ENCODE data around the gene GDF15. TPM values are rescaled to one million over a fixed set of nuclear protein-coding genes. Genes with fewer than 3 reads are reported as not detected.

The GDF15 gene
- polyA plus RNA-seq, 1 donor (not counting 4 experiments of a cell fraction or from before 2014, with no cell fraction given): 0.31 TPM

DNA sequence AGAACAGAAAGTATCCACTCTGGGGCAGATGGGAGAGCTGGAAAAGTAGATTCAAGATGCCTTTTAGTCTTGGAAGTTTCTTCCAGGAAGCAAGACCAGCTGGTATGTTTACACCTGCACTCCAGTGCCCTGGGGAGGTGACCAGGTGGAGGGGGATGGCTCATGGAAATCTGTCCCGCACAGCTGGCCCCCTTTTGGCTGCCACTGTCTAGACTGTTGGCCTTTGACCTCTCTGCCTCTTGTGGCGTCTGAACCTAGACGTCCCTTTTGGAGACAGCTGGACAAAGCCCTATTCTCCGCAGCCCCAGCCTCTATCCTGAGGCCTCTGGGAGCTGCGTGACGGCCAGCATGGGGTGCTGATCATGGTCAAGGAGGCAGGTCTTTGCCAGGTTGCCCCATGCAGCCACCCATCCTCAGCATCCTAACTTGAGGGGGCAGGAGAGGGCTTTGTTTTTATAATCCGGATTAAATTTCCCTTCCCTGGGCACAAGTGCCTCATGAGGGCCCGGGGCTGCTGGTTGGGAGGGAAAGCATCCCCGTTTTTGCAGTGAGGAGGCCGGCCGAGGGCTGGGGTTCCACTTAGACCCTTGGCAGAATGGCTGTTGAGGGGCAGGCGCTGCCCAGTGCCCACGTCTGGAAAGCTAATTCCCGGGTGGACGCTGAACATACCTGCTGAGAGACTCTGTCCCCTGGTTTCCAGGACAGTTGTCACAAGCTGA, 17.3 kb upstream of the GDF15 start:
- H3K4me1 ChIP-seq (ENCODE audit: control insufficient read depth, extremely low read depth, insufficient read depth, low read length): peaks cover 22% of the 10 kb centered on the region

DNA sequence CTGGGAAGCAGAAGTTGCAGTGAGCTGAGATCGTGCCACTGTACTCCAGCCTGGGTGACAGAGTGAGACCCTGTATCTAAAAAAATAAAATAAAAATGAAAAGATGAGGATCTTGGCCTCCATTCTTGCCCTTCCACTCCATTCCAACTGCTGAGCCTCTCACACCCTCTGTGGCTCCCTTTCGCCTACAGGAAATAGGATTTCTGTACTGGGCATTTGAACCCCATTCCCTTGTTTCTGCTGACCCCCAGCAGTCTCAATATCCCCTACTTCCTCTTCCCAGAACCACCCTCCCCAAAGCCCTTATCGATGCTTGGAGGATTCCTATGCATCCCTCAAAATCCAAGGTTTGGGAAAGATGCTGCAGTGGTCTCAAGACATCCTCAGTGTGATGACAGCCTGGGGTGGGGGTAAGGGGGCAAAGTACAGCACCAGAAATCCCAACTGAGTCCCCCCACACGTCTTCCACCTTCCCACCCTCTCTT, 12.5 kb upstream of the GDF15 start:
- peaks cover 15% of the 10 kb centered on the region for H3K4me1 ChIP-seq (ENCODE audit: control insufficient read depth, extremely low read depth, insufficient read depth, low read length)
- TF ChIP-seq EZH2 (IDR thresholded peaks at IDR 0.05; ENCODE audit: low read length): no peak
- TF ChIP-seq, protein P1, sequence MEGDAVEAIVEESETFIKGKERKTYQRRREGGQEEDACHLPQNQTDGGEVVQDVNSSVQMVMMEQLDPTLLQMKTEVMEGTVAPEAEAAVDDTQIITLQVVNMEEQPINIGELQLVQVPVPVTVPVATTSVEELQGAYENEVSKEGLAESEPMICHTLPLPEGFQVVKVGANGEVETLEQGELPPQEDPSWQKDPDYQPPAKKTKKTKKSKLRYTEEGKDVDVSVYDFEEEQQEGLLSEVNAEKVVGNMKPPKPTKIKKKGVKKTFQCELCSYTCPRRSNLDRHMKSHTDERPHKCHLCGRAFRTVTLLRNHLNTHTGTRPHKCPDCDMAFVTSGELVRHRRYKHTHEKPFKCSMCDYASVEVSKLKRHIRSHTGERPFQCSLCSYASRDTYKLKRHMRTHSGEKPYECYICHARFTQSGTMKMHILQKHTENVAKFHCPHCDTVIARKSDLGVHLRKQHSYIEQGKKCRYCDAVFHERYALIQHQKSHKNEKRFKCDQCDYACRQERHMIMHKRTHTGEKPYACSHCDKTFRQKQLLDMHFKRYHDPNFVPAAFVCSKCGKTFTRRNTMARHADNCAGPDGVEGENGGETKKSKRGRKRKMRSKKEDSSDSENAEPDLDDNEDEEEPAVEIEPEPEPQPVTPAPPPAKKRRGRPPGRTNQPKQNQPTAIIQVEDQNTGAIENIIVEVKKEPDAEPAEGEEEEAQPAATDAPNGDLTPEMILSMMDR (optimal IDR thresholded peaks at IDR 0.05 in 1 of 3, IDR thresholded peaks at IDR 0.05 in 1 of 3, conservative IDR thresholded peaks at IDR 0.05 in 1 of 3; ENCODE audit: extremely low read depth in 1 of 3, insufficient read depth in 2 of 3, low read length in 3 of 3): no peak

More for the DNA sequence above, 17.3 kb upstream of the GDF15 start:
- H3K27ac ChIP-seq (ENCODE audit: control insufficient read depth, insufficient read depth, low read length): no peak overlapping the region
- H3K4me2 ChIP-seq (ENCODE audit: control insufficient read depth, extremely low read depth, insufficient read depth, low read depth, low read length): no peak overlapping the region
- DNase-seq (ENCODE audit: low read depth, low spot score) (no peak), FAIRE-seq (no peak)
- TF ChIP-seq, protein P1 (optimal IDR thresholded peaks at IDR 0.05 in 1 of 3, IDR thresholded peaks at IDR 0.05 in 1 of 3, conservative IDR thresholded peaks at IDR 0.05 in 1 of 3; ENCODE audit: extremely low read depth in 1 of 3, insufficient read depth in 2 of 3, low read length in 3 of 3): no peak
- TF ChIP-seq EZH2 (IDR thresholded peaks at IDR 0.05; ENCODE audit: low read length): no peak
- H3K9ac ChIP-seq (ENCODE audit: control insufficient read depth, extremely low read depth, insufficient read depth, low read length): no peak overlapping the region
- H2AFZ ChIP-seq (ENCODE audit: control insufficient read depth, low read length): no peak overlapping the region
- H3K79me2 ChIP-seq (ENCODE audit: control insufficient read depth, insufficient read depth, low read length): no peaks in the 10 kb centered on the region
- no peaks in the 10 kb centered on the region for H4K20me1 ChIP-seq (ENCODE audit: control insufficient read depth, extremely low read depth, insufficient read depth, low read length)
- no peaks in the 10 kb centered on the region for H3K27me3 ChIP-seq (ENCODE audit: control insufficient read depth, extremely low read depth, insufficient read depth, low read length)
- no peaks in the 10 kb centered on the region for H3K9me1 ChIP-seq (ENCODE audit: control insufficient read depth, extremely low read depth, insufficient read depth, low read length)
- no peaks in the 10 kb centered on the region for H3K36me3 ChIP-seq (ENCODE audit: control insufficient read depth in 2 of 2, extremely low read depth in 1 of 2, insufficient read depth in 2 of 2, low read length in 2 of 2)
- no peaks in the 10 kb centered on the region for H3K9me3 ChIP-seq (ENCODE audit: control insufficient read depth, low read depth, low read length)
- H3K4me3 ChIP-seq (ENCODE audit: control insufficient read depth in 2 of 3, extremely low read depth in 1 of 3, insufficient read depth in 2 of 3, low read depth in 1 of 3, low read length in 3 of 3): no peak overlapping the region
- dilution Hi-C loops (cut with MboI; ENCODE audit: extremely low pct_ligation_motif_present, low sequenced_read_pairs): no loop called here

More for the DNA sequence above, 12.5 kb upstream of the GDF15 start:
- peak overlapping the region; percentile 63 for H3K9ac ChIP-seq (ENCODE audit: control insufficient read depth, extremely low read depth, insufficient read depth, low read length)
- H3K4me2 ChIP-seq (ENCODE audit: control insufficient read depth, extremely low read depth, insufficient read depth, low read depth, low read length): peak overlapping the region; percentile 61
- H2AFZ ChIP-seq (ENCODE audit: control insufficient read depth, low read length): no peak overlapping the region
- H3K9me1 ChIP-seq (ENCODE audit: control insufficient read depth, extremely low read depth, insufficient read depth, low read length): no peaks in the 10 kb centered on the region
- no peak for DNase-seq (ENCODE audit: low read depth, low spot score)
- H3K27ac ChIP-seq (ENCODE audit: control insufficient read depth, insufficient read depth, low read length): peak overlapping the region; percentile 71
- FAIRE-seq: no peak
- no peaks in the 10 kb centered on the region for H3K36me3 ChIP-seq (ENCODE audit: control insufficient read depth in 2 of 2, extremely low read depth in 1 of 2, insufficient read depth in 2 of 2, low read length in 2 of 2)
- H3K9me3 ChIP-seq (ENCODE audit: control insufficient read depth, low read depth, low read length): no peaks in the 10 kb centered on the region
- no peaks in the 10 kb centered on the region for H3K27me3 ChIP-seq (ENCODE audit: control insufficient read depth, extremely low read depth, insufficient read depth, low read length)
- dilution Hi-C loops (cut with MboI; ENCODE audit: extremely low pct_ligation_motif_present, low sequenced_read_pairs): no loop called here
- no peaks in the 10 kb centered on the region for H4K20me1 ChIP-seq (ENCODE audit: control insufficient read depth, extremely low read depth, insufficient read depth, low read length)
- H3K79me2 ChIP-seq (ENCODE audit: control insufficient read depth, insufficient read depth, low read length): no peaks in the 10 kb centered on the region
- no peak overlapping the region for H3K4me3 ChIP-seq (ENCODE audit: control insufficient read depth in 2 of 3, extremely low read depth in 1 of 3, insufficient read depth in 2 of 3, low read depth in 1 of 3, low read length in 3 of 3)

Measured in keratinocyte (primary cell).